ENCODE measurements around the gene ZC3H12A.

DNA sequence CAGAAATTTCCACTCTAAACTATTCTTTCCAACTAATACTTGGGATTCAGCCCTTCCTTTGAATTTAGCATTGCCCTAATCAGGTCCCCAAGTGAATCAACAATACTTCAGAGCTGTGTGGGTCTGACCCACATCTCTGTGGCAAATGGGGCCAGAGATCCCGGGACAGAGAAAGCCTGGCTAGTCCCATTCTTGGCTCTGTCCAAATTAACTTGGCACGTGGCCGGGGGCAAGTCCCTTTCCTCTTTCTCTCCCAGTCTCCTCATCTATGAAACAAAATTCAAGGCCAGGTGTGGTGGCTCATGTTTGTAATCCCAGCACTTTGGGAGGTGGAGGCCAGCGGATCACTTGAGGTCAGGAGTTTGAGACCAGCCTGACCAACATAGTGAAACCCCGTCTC is 6.3 kb upstream of the ZC3H12A start:
- TF ChIP-seq, protein P1, sequence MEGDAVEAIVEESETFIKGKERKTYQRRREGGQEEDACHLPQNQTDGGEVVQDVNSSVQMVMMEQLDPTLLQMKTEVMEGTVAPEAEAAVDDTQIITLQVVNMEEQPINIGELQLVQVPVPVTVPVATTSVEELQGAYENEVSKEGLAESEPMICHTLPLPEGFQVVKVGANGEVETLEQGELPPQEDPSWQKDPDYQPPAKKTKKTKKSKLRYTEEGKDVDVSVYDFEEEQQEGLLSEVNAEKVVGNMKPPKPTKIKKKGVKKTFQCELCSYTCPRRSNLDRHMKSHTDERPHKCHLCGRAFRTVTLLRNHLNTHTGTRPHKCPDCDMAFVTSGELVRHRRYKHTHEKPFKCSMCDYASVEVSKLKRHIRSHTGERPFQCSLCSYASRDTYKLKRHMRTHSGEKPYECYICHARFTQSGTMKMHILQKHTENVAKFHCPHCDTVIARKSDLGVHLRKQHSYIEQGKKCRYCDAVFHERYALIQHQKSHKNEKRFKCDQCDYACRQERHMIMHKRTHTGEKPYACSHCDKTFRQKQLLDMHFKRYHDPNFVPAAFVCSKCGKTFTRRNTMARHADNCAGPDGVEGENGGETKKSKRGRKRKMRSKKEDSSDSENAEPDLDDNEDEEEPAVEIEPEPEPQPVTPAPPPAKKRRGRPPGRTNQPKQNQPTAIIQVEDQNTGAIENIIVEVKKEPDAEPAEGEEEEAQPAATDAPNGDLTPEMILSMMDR (IDR thresholded peaks at IDR 0.05), result no peak
- TF ChIP-seq POLR2A (IDR thresholded peaks at IDR 0.05), result no peak

Data from testis (tissue), 2 donors.